ENCODE results near the gene GALNT2.

The GALNT2 gene

DNA sequence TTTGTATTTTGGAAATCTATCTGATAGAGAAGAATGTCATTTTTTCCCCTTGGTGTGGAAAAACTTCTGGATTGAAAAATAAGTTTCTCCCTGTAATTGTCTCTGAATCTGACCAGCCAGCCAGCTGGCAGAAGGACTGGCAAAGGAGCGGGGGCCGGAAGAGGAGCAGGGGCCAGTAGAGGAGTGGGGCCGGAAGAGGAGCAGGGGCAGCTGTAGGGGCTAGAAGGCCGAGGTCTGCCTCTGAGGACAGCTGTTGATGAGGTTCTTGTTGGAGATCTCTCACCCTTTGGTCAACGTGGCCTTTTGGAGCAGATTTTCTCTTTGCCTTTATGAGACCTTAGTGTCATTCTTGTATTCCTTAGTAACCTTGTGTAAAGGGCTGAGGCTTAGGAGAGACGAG lies 121.8 kb downstream of the GALNT2 start:
- no peak overlapping the region for H3K9ac ChIP-seq (ENCODE audit: low read depth, low read length, poor library complexity)
- no peak overlapping the region for H2AK5ac ChIP-seq (ENCODE audit: low read depth, low read length)
- no peak overlapping the region for H4K8ac ChIP-seq (ENCODE audit: low read depth, low read length)
- H2BK12ac ChIP-seq (ENCODE audit: low read length) = no peak overlapping the region
- no peak overlapping the region for H4K91ac ChIP-seq (ENCODE audit: low read depth, low read length, poor library complexity)
- peaks cover 0 to 5% of the 10 kb centered on the region in 2 donors for H3K36me3 ChIP-seq (replicated peaks in 1 of 2; ENCODE audit: control insufficient read depth in 2 of 2, insufficient read depth in 2 of 2, low read length in 2 of 2)
- no peak overlapping the region for H2BK120ac ChIP-seq (ENCODE audit: low read depth, low read length)
- no peak overlapping the region for H3K4me3 ChIP-seq (ENCODE audit: low read length in 2 of 2)
- H3K9me3 ChIP-seq (replicated peaks in 1 of 2; ENCODE audit: control insufficient read depth in 2 of 2, insufficient read depth in 1 of 2, low read depth in 1 of 2, low read length in 2 of 2) = peaks cover 3 to 16% of the 10 kb centered on the region in 2 donors
- no peaks in the 10 kb centered on the region for H3K79me1 ChIP-seq (ENCODE audit: low read depth, low read length)
- no peak for DNase-seq (ENCODE audit: low spot score)
- no peak overlapping the region for H2AFZ ChIP-seq (ENCODE audit: low read length)
- no peaks in the 10 kb centered on the region for H3K27me3 ChIP-seq (ENCODE audit: control insufficient read depth in 3 of 3, insufficient read depth in 3 of 3, low read depth in 1 of 3, low read length in 3 of 3)
- H3K4me2 ChIP-seq (ENCODE audit: insufficient read depth, low read length, poor library complexity, severe bottlenecking) = no peak overlapping the region
- H2BK5ac ChIP-seq (ENCODE audit: low read length) = no peak overlapping the region
- WGBS, 2 donors (ENCODE audit: extremely low coverage in 2 of 2, insufficient read length in 2 of 2, insufficient replicate concordance in 1 of 2) = no CpG with 5 or more reads among the region's 6 CpGs
- no peak overlapping the region for H3K14ac ChIP-seq (ENCODE audit: low read length)
- no peak overlapping the region for H2BK15ac ChIP-seq (ENCODE audit: low read length)
- peak overlapping the region; percentile 63 for H3K18ac ChIP-seq (ENCODE audit: low read length)
- peak overlapping the region; percentile 37 for H3K23ac ChIP-seq (ENCODE audit: low read depth, low read length, poor library complexity)
- no peak overlapping the region for H3K4ac ChIP-seq (ENCODE audit: low read length)
- peaks cover 2 to 7% of the 10 kb centered on the region in 2 donors for H3K4me1 ChIP-seq (ENCODE audit: control insufficient read depth in 2 of 2, insufficient read depth in 1 of 2, low read depth in 1 of 2, low read length in 2 of 2)
- H3K27ac ChIP-seq (replicated peaks; ENCODE audit: low read length) = no peak overlapping the region

DNA sequence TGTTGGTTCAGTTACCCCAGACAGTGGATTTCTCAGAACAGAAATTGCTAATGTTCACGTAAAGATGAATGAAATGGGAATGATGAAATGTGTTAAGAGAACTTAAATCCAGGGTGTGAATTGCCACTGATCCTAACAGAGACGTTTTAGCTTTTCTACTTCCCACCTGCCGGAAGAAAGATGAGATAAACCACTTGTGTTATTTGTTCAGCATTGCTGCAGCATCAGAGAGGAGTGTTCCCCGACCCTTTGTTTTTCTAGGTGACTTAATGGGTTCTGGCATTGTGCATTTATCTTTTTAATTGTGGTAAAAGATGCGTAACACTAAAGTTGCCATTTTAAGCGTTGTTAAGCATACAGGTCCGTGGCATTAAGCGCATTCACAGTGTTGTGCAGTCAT lies 122.3 kb downstream of the GALNT2 start:
- Histone ChIP-seq H3K79me1 (ENCODE audit: low read depth, low read length) (no peaks in the 10 kb centered on the region), H2BK12ac (ENCODE audit: low read length) (no peak overlapping the region), H3K4me2 (ENCODE audit: insufficient read depth, low read length, poor library complexity, severe bottlenecking) (no peak overlapping the region), H3K4ac (ENCODE audit: low read length) (no peak overlapping the region), H3K14ac (ENCODE audit: low read length) (no peak overlapping the region), H3K36me3 (replicated peaks in 1 of 2; ENCODE audit: control insufficient read depth in 2 of 2, insufficient read depth in 2 of 2, low read length in 2 of 2) (peaks cover 0 to 5% of the 10 kb centered on the region in 2 donors), H4K91ac (ENCODE audit: low read depth, low read length, poor library complexity) (no peak overlapping the region), H3K27me3 (ENCODE audit: control insufficient read depth in 3 of 3, insufficient read depth in 3 of 3, low read depth in 1 of 3, low read length in 3 of 3) (no peaks in the 10 kb centered on the region), H3K27ac (replicated peaks; ENCODE audit: low read length) (no peak overlapping the region), H3K18ac (ENCODE audit: low read length) (no peak overlapping the region), H3K4me1 (ENCODE audit: control insufficient read depth in 2 of 2, insufficient read depth in 1 of 2, low read depth in 1 of 2, low read length in 2 of 2) (peaks cover 2 to 7% of the 10 kb centered on the region in 2 donors), H2AK5ac (ENCODE audit: low read depth, low read length) (no peak overlapping the region), H3K9me3 (replicated peaks in 1 of 2; ENCODE audit: control insufficient read depth in 2 of 2, insufficient read depth in 1 of 2, low read depth in 1 of 2, low read length in 2 of 2) (peaks cover 3 to 15% of the 10 kb centered on the region in 2 donors), H3K4me3 (ENCODE audit: low read length in 2 of 2) (no peak overlapping the region), H2BK5ac (ENCODE audit: low read length) (no peak overlapping the region), H2BK120ac (ENCODE audit: low read depth, low read length) (no peak overlapping the region), H2BK15ac (ENCODE audit: low read length) (no peak overlapping the region), H2AFZ (ENCODE audit: low read length) (no peak overlapping the region), H3K9ac (ENCODE audit: low read depth, low read length, poor library complexity) (no peak overlapping the region), H4K8ac (ENCODE audit: low read depth, low read length) (no peak overlapping the region), H3K23ac (ENCODE audit: low read depth, low read length, poor library complexity) (no peak overlapping the region)
- DNase-seq (ENCODE audit: low spot score) = no peak
- WGBS, 2 donors (ENCODE audit: extremely low coverage in 2 of 2, insufficient read length in 2 of 2, insufficient replicate concordance in 1 of 2) = no CpG with 5 or more reads among the region's 8 CpGs

DNA sequence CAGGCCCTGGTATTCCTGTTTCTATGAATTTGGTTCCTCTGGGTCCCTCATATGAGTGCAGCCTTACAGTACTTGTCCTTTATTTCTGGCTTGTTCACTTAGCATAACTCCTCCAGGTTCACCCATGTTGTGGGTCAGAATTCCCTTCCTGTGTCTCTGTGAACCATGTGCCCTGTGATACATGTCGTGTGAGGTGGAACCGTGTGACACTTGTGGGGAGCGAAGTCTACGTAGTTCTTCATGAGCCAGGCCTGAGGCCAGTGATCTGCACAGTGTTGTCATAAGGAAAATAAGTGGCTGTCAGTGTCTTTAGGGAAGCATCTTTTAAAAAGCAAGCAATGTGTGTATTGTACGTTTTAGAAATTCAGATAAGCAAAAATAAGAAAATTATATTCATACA lies 122.8 kb downstream of the GALNT2 start:
- H2AK5ac ChIP-seq (ENCODE audit: low read depth, low read length) = no peak overlapping the region
- no peak overlapping the region for H2BK15ac ChIP-seq (ENCODE audit: low read length)
- no peaks in the 10 kb centered on the region for H3K27me3 ChIP-seq (ENCODE audit: control insufficient read depth in 3 of 3, insufficient read depth in 3 of 3, low read depth in 1 of 3, low read length in 3 of 3)
- no peaks in the 10 kb centered on the region for H3K79me1 ChIP-seq (ENCODE audit: low read depth, low read length)
- no peak overlapping the region for H3K14ac ChIP-seq (ENCODE audit: low read length)
- no peak overlapping the region for H3K27ac ChIP-seq (replicated peaks; ENCODE audit: low read length)
- H3K9ac ChIP-seq (ENCODE audit: low read depth, low read length, poor library complexity) = no peak overlapping the region
- no peak overlapping the region for H3K23ac ChIP-seq (ENCODE audit: low read depth, low read length, poor library complexity)
- no peak overlapping the region for H3K4ac ChIP-seq (ENCODE audit: low read length)
- no peak overlapping the region for H2BK5ac ChIP-seq (ENCODE audit: low read length)
- H2AFZ ChIP-seq (ENCODE audit: low read length) = no peak overlapping the region
- WGBS, 2 donors (ENCODE audit: extremely low coverage in 2 of 2, insufficient read length in 2 of 2, insufficient replicate concordance in 1 of 2) = no CpG with 5 or more reads among the region's 5 CpGs
- no peak for DNase-seq (ENCODE audit: low spot score)
- no peak overlapping the region for H4K8ac ChIP-seq (ENCODE audit: low read depth, low read length)
- H3K4me3 ChIP-seq (ENCODE audit: low read length in 2 of 2) = no peak overlapping the region
- no peak overlapping the region for H3K4me2 ChIP-seq (ENCODE audit: insufficient read depth, low read length, poor library complexity, severe bottlenecking)
- no peak overlapping the region for H4K91ac ChIP-seq (ENCODE audit: low read depth, low read length, poor library complexity)
- no peak overlapping the region for H2BK12ac ChIP-seq (ENCODE audit: low read length)
- peaks cover 3 to 10% of the 10 kb centered on the region in 2 donors for H3K9me3 ChIP-seq (replicated peaks in 1 of 2; ENCODE audit: control insufficient read depth in 2 of 2, insufficient read depth in 1 of 2, low read depth in 1 of 2, low read length in 2 of 2)
- H3K4me1 ChIP-seq (ENCODE audit: control insufficient read depth in 2 of 2, insufficient read depth in 1 of 2, low read depth in 1 of 2, low read length in 2 of 2) = peaks cover 2 to 7% of the 10 kb centered on the region in 2 donors
- no peak overlapping the region for H3K18ac ChIP-seq (ENCODE audit: low read length)
- peaks cover 0 to 5% of the 10 kb centered on the region in 2 donors for H3K36me3 ChIP-seq (replicated peaks in 1 of 2; ENCODE audit: control insufficient read depth in 2 of 2, insufficient read depth in 2 of 2, low read length in 2 of 2)
- H2BK120ac ChIP-seq (ENCODE audit: low read depth, low read length) = no peak overlapping the region

DNA sequence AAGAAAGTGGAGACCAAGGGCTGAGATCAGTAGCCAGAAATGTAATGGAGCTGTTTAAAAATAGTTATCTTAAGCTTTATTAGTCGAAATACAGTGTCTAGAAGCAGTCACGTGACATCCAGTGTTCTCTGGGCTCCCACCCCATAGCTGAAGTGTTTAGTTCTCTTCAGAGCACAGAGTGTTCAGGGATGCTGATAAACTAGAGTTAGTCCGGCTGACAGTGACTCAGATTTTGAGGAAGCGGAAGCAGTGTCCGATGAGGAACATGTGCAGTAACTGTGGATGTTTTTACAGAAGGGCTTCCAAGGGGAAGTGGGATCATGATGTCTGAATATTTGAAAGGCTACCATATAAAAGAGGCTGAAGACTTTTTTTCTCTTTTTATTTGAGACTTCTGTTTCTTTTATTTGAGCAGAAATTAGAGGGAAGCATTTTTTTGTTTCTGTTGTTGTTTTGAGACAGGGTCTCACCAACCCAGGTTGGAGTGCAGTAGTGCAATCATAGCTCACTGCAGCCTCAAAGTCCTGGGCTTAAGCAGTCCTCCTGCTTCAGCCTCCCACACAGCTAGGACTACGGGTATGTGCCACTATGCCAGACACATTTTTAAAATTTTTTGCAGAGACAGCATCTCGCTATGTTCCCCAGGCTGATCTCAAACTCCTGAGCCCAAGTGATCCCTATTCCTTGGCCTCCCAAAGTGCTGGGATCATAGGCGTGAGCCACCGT lies 124.2 kb downstream of the GALNT2 start:
- Histone ChIP-seq H3K9me3 (replicated peaks in 1 of 2; ENCODE audit: control insufficient read depth in 2 of 2, insufficient read depth in 1 of 2, low read depth in 1 of 2, low read length in 2 of 2) (peaks cover 3 to 9% of the 10 kb centered on the region in 2 donors), H4K8ac (ENCODE audit: low read depth, low read length) (no peak overlapping the region), H3K4me3 (ENCODE audit: low read length in 2 of 2) (no peak overlapping the region), H3K9ac (ENCODE audit: low read depth, low read length, poor library complexity) (no peak overlapping the region), H3K4ac (ENCODE audit: low read length) (no peak overlapping the region), H2AFZ (ENCODE audit: low read length) (no peak overlapping the region), H3K27ac (replicated peaks; ENCODE audit: low read length) (no peak overlapping the region), H3K23ac (ENCODE audit: low read depth, low read length, poor library complexity) (no peak overlapping the region), H2AK5ac (ENCODE audit: low read depth, low read length) (no peak overlapping the region), H2BK5ac (ENCODE audit: low read length) (no peak overlapping the region), H3K18ac (ENCODE audit: low read length) (no peak overlapping the region), H2BK12ac (ENCODE audit: low read length) (no peak overlapping the region), H2BK15ac (ENCODE audit: low read length) (no peak overlapping the region), H4K91ac (ENCODE audit: low read depth, low read length, poor library complexity) (no peak overlapping the region), H3K14ac (ENCODE audit: low read length) (no peak overlapping the region), H3K4me2 (ENCODE audit: insufficient read depth, low read length, poor library complexity, severe bottlenecking) (no peak overlapping the region), H3K27me3 (ENCODE audit: control insufficient read depth in 3 of 3, insufficient read depth in 3 of 3, low read depth in 1 of 3, low read length in 3 of 3) (no peaks in the 10 kb centered on the region), H3K79me1 (ENCODE audit: low read depth, low read length) (peaks cover 1% of the 10 kb centered on the region), H3K4me1 (ENCODE audit: control insufficient read depth in 2 of 2, insufficient read depth in 1 of 2, low read depth in 1 of 2, low read length in 2 of 2) (peaks cover 2% of the 10 kb centered on the region in 2 donors), H3K36me3 (replicated peaks in 1 of 2; ENCODE audit: control insufficient read depth in 2 of 2, insufficient read depth in 2 of 2, low read length in 2 of 2) (peaks cover 0 to 5% of the 10 kb centered on the region in 2 donors), H2BK120ac (ENCODE audit: low read depth, low read length) (no peak overlapping the region)
- DNase-seq (ENCODE audit: low spot score) = no peak
- WGBS, 2 donors (ENCODE audit: extremely low coverage in 2 of 2, insufficient read length in 2 of 2, insufficient replicate concordance in 1 of 2) = no CpG with 5 or more reads among the region's 9 CpGs

Measured in neuronal stem cell (in vitro differentiated cells).